Endothelial cell of umbilical vein (primary cell): ENCODE results near the gene CISH. TPM values are rescaled to one million over a fixed set of nuclear protein-coding genes. Genes with fewer than 3 reads are reported as not detected.

Experiments
- BruUV-seq: library from RNA; stranded (reverse); fragments of 400-500 nt; replicated peaks from 2 replicates; lab custom pipeline; 2021; lab: Mats Ljungman, UMichigan
- CTCF ChIA-PET: fragments of 300-600, 350-600 bp; sonication (Branson Sonifier 250); formaldehyde crosslinking; loops from one replicate; lab custom pipeline; 2021; ENCODE audit warnings: antibody characterized with exemption, inconsistent platforms; lab: Charles Lee
- POLR2A ChIA-PET: fragments of 300-600, 350-600 bp; sonication (Branson Sonifier 250); formaldehyde crosslinking; loops from one replicate; lab custom pipeline; 2021; ENCODE audit warnings: antibody characterized with exemption, inconsistent platforms; lab: Charles Lee
- DNase-seq: peaks from one replicate; pipeline ENCODE4 v3.0.0-alpha.2; 2011; ENCODE audit warnings: low read depth, low spot score
- FAIRE-seq: peaks from 2 replicates; lab custom pipeline; 2011; peaks lifted over from hg19 to GRCh38; lab: Jason Lieb, UNC
- H2AFZ ChIP-seq: 2 replicates; pipeline ENCODE4 v1.6.0; 2012; ENCODE audit warnings: low read depth, low read length, control low read depth, inconsistent platforms
- H3K27ac ChIP-seq: 2 replicates; pipeline ENCODE4 v1.5.1; 2011; ENCODE audit warnings: low read depth, mild to moderate bottlenecking, control low read depth, low read length, moderate library complexity; ENCODE audit not compliant: insufficient read depth
- H3K27me3 ChIP-seq, 2 experiments: 2 replicates each; pipeline versions ENCODE4 v1.6.0 to v1.6.1; 2011; ENCODE audit warnings: low read length in 2 of 2, mixed read lengths in 1 of 2; ENCODE audit not compliant: control insufficient read depth in 2 of 2, insufficient read depth in 2 of 2
- H3K36me3 ChIP-seq, 2 experiments: 2 replicates in 1 of 2; 3 replicates in 1 of 2; pipeline ENCODE4 v1.5.1; 2011; ENCODE audit warnings: low read length in 2 of 2, mild to moderate bottlenecking in 1 of 2, moderate library complexity in 1 of 2; ENCODE audit not compliant: control insufficient read depth in 2 of 2, insufficient read depth in 2 of 2; ENCODE audit errors: extremely low read depth in 1 of 2
- H3K4me1 ChIP-seq: 3 replicates; pipeline ENCODE4 v1.5.1; 2011; ENCODE audit warnings: mild to moderate bottlenecking, low read length; ENCODE audit not compliant: control insufficient read depth, insufficient read depth; ENCODE audit errors: extremely low read depth
- H3K4me2 ChIP-seq: 2 replicates; pipeline ENCODE4 v1.6.1; 2011; ENCODE audit warnings: low read length, control low read depth, mixed read lengths; ENCODE audit not compliant: insufficient read depth
- H3K4me3 ChIP-seq, 3 experiments: fragments of 200-600 bp in 1 of 3; sonication (generic), shearing (Covaris generic) in 1 of 3; replicated peaks in 1 of 3; 2 replicates each; pipeline ENCODE4 v1.5.1; 2011 to 2016; ENCODE audit warnings: control low read depth in 3 of 3, low read length in 3 of 3, mild to moderate bottlenecking in 2 of 3, inconsistent platforms in 1 of 3, low read depth in 1 of 3, moderate library complexity in 1 of 3; ENCODE audit not compliant: insufficient read depth in 1 of 3
- H3K79me2 ChIP-seq: 2 replicates; pipeline ENCODE4 v1.6.0; 2012; ENCODE audit warnings: low read length, inconsistent platforms; ENCODE audit not compliant: control insufficient read depth, insufficient read depth
- H3K9ac ChIP-seq: replicated peaks from 2 replicates; pipeline ENCODE3; 2011; ENCODE audit warnings: low read length, control low read depth; ENCODE audit not compliant: insufficient read depth; ENCODE audit errors: extremely low read depth
- H3K9me1 ChIP-seq: replicated peaks from 3 replicates; pipeline ENCODE4 v1.6.0; 2011; ENCODE audit warnings: mild to moderate bottlenecking, low read length; ENCODE audit not compliant: control insufficient read depth, insufficient read depth; ENCODE audit errors: extremely low read depth
- H3K9me3 ChIP-seq: replicated peaks from 2 replicates; pipeline ENCODE4 v1.5.1; 2012; ENCODE audit warnings: low read length, inconsistent platforms; ENCODE audit not compliant: control insufficient read depth, insufficient read depth
- H4K20me1 ChIP-seq: replicated peaks from 2 replicates; pipeline ENCODE3; 2011; ENCODE audit warnings: mild to moderate bottlenecking, low read length; ENCODE audit not compliant: control insufficient read depth, insufficient read depth; ENCODE audit errors: extremely low read depth
- EZH2 ChIP-seq: IDR thresholded peaks from 2 replicates; pipeline ENCODE4 v1.6.1; 2012; ENCODE audit warnings: borderline replicate concordance, low read depth, mild to moderate bottlenecking, moderate library complexity, low read length, inconsistent platforms; ENCODE audit not compliant: severe bottlenecking
- FOS ChIP-seq: IDR thresholded peaks from 2 replicates; pipeline ENCODE4 v1.6.1; 2011; ENCODE audit warnings: mild to moderate bottlenecking, low read length, moderate library complexity, borderline replicate concordance; ENCODE audit not compliant: insufficient read depth
- GATA2 ChIP-seq: IDR thresholded peaks from 2 replicates; pipeline ENCODE4 v1.7.0; 2011; ENCODE audit warnings: low read depth, mild to moderate bottlenecking, moderate library complexity, mixed read lengths, low read length; ENCODE audit not compliant: insufficient read length, insufficient read depth
- JUN ChIP-seq: IDR thresholded peaks from 2 replicates; pipeline ENCODE4 v1.6.1; 2011; ENCODE audit warnings: borderline replicate concordance, low read depth; ENCODE audit not compliant: insufficient read length, insufficient read depth
- MYC ChIP-seq: IDR thresholded peaks from one replicate; pipeline ENCODE4 v1.6.1; 2011; ENCODE audit warnings: mild to moderate bottlenecking, low read depth, low read length
- POLR2A ChIP-seq: IDR thresholded peaks from 2 replicates; pipeline ENCODE4 v1.6.1; 2012; ENCODE audit warnings: low read depth, mild to moderate bottlenecking, control low read depth, low read length
- POLR2AphosphoS5 ChIP-seq: IDR thresholded peaks from 2 replicates; pipeline ENCODE4 v1.6.1; 2012; ENCODE audit warnings: low read depth, mild to moderate bottlenecking, control low read depth, low read length, moderate library complexity; ENCODE audit not compliant: insufficient read depth
- dilution Hi-C: fragments of 300-500 bp; cut with MboI; formaldehyde crosslinking; loops from one replicate; pipeline ENCODE4 v1.15.0; 2019; ENCODE audit warnings: low sequenced_read_pairs; ENCODE audit not compliant: extremely low pct_ligation_motif_present
- intact Hi-C: fragments of 100-400 bp; cut with micrococcal nuclease; formaldehyde crosslinking; loops from one replicate; pipeline ENCODE4 v1.10.0; 2022
- polyA plus RNA-seq, 4 experiments: library from polyadenylated mRNA; depleted of rRNA in 3 of 4; stranded (reverse) in 3 of 4; unstranded in 1 of 4; fragments of >200 nt; gene quantifications; 2 replicates each; pipeline versions ENCODE4 v1.2.1 to v1.2.3, GENCODE V29; 2011 to 2012; ENCODE audit warnings: missing spikeins in 1 of 4
- total RNA-seq: library from RNA; stranded (reverse); gene quantifications from 2 replicates; pipeline ENCODE4 v1.2.3, GENCODE V29; 2021
- TF ChIP-seq, protein P1 (sequence below): IDR thresholded peaks from 2 replicates; pipeline ENCODE4 v1.6.1; 2011; ENCODE audit not compliant: insufficient read depth, insufficient read length
- TF ChIP-seq, protein P2 (sequence below), 2 donors: IDR thresholded peaks; 1 replicate in 1 of 2; 2 replicates in 1 of 2; pipeline ENCODE4 v1.5.1; 2011; ENCODE audit warnings: low read length in 2 of 2, mild to moderate bottlenecking in 2 of 2, moderate library complexity in 2 of 2, control low read depth in 1 of 2, inconsistent platforms in 1 of 2, low read depth in 1 of 2; ENCODE audit not compliant: insufficient read depth in 1 of 2; ENCODE audit errors: extremely low read depth in 1 of 2

CISH gene
- total and polyA plus RNA-seq, 2 donors (not counting 3 experiments of a cell fraction or from before 2014, with no cell fraction given), result 2.2 to 4.1 TPM

GRCh38 chr3:50658416-50658815 is 46.8 kb upstream of the CISH start:
- Histone ChIP-seq H3K9ac (no peak overlapping the region), H3K79me2 (no peaks in the 10 kb centered on the region), H2AFZ (no peak overlapping the region), H3K36me3 (no peaks in the 10 kb centered on the region), H3K4me1 (no peaks in the 10 kb centered on the region), H4K20me1 (no peaks in the 10 kb centered on the region), H3K9me1 (no peaks in the 10 kb centered on the region), H3K4me2 (no peak overlapping the region), H3K27ac (no peak overlapping the region), H3K27me3 (no peaks in the 10 kb centered on the region), H3K9me3 (no peaks in the 10 kb centered on the region), H3K4me3 (no peak overlapping the region)
- dilution Hi-C loops (no loop called here), intact Hi-C loops (no loop called here)
- CTCF ChIA-PET, result no interaction called here
- FAIRE-seq, result no peak
- TF ChIP-seq POLR2A (no peak), POLR2AphosphoS5 (no peak), JUN (no peak), FOS (no peak), GATA2 (no peak), EZH2 (no peak), MYC (no peak)
- TF ChIP-seq, protein P1, sequence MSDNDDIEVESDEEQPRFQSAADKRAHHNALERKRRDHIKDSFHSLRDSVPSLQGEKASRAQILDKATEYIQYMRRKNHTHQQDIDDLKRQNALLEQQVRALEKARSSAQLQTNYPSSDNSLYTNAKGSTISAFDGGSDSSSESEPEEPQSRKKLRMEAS, result no peak
- TF ChIP-seq, protein P2, sequence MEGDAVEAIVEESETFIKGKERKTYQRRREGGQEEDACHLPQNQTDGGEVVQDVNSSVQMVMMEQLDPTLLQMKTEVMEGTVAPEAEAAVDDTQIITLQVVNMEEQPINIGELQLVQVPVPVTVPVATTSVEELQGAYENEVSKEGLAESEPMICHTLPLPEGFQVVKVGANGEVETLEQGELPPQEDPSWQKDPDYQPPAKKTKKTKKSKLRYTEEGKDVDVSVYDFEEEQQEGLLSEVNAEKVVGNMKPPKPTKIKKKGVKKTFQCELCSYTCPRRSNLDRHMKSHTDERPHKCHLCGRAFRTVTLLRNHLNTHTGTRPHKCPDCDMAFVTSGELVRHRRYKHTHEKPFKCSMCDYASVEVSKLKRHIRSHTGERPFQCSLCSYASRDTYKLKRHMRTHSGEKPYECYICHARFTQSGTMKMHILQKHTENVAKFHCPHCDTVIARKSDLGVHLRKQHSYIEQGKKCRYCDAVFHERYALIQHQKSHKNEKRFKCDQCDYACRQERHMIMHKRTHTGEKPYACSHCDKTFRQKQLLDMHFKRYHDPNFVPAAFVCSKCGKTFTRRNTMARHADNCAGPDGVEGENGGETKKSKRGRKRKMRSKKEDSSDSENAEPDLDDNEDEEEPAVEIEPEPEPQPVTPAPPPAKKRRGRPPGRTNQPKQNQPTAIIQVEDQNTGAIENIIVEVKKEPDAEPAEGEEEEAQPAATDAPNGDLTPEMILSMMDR (IDR thresholded peaks at IDR 0.05; ENCODE audit: extremely low read depth in 1 of 2, insufficient read depth in 1 of 2, low read depth in 1 of 2, low read length in 2 of 2), result no peak
- POLR2A ChIA-PET, result no interaction called here
- DNase-seq, result no peak
- no TSS peak for BruUV-seq
